GM19452 (cell line): ENCODE results near the gene CTCF.
"Not testable (repeated sequence)": the region's sequence is repeated elsewhere in the genome, so short reads cannot be mapped to it uniquely, and the experiment has no call there.

Source experiments
- ATAC-seq: cut with Tn5 transposase; IDR thresholded peaks from one replicate; pipeline ENCODE4 v1.9.1; 2021; ENCODE audit not compliant: unreplicated experiment

Gene CTCF, protein sequence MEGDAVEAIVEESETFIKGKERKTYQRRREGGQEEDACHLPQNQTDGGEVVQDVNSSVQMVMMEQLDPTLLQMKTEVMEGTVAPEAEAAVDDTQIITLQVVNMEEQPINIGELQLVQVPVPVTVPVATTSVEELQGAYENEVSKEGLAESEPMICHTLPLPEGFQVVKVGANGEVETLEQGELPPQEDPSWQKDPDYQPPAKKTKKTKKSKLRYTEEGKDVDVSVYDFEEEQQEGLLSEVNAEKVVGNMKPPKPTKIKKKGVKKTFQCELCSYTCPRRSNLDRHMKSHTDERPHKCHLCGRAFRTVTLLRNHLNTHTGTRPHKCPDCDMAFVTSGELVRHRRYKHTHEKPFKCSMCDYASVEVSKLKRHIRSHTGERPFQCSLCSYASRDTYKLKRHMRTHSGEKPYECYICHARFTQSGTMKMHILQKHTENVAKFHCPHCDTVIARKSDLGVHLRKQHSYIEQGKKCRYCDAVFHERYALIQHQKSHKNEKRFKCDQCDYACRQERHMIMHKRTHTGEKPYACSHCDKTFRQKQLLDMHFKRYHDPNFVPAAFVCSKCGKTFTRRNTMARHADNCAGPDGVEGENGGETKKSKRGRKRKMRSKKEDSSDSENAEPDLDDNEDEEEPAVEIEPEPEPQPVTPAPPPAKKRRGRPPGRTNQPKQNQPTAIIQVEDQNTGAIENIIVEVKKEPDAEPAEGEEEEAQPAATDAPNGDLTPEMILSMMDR

DNA sequence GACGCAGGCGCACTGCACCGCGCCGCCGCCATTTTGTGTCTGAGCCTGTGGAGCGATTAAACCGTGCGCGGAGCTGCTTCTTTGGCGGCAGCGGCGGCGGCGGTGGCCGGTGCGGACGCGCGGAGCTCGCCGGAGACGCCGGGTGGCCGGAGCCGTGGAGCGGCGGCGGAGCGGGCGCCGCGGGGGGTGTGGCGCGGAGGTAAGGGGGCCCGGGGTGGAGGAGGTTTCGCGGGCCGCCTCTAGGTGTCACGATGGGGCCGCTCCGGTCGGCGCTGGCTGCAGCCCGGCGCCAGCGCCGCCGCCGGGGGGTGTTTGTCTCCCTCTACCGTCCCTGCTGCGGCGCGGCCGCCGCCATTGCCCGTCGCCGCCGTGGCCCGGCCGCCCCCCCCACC is at the start of gene CTCF:
TSS of gene CTCF (plus strand) at position 1 of the 392 bp plus-strand sequence. CDS start 48,307 bp downstream, outside the sequence.
- ATAC-seq = peak; percentile 46

DNA sequence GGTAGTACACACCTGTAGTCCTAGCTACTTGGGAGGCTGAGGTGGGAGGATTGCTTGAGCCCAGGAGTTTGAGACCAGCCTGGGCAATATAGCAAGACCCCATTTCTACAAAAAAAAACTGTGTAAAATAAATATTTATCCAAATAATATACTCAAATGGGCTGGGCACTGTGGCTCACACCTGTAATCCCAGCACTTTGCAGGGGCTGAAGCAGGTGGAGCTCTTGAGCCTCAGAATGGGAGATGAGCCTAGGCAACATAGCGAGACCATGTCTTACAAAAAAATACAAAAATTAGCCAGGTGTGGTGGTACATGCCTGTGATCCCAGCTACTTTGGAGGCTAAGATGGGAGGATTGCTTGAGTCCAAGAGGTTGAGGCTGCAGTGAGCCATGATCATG is 48.4 kb upstream of the CTCF start:
- ATAC-seq = not testable (repeated sequence)

DNA sequence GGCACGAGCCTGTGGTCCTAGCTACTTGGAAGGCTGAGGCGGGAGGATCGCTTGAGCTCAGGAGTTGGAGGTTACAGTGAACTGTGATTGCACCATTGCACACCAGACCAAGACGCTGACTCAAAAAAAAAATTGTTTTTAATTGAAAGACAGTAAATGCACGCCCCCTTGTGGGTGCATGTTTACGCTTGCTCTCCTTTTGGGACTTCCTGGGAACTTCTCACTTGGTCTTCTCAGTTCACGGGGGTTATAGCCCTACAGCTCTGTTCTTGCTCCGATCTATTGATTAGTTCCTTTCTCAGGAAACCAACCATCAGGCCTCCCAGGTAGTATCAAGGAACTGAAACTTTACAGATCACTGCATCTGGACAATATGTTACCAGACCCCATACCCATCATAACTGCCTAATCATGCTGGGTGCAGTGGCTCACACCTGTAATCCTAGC is 47.9 kb upstream of the CTCF start:
- peak; percentile 52 for ATAC-seq

DNA sequence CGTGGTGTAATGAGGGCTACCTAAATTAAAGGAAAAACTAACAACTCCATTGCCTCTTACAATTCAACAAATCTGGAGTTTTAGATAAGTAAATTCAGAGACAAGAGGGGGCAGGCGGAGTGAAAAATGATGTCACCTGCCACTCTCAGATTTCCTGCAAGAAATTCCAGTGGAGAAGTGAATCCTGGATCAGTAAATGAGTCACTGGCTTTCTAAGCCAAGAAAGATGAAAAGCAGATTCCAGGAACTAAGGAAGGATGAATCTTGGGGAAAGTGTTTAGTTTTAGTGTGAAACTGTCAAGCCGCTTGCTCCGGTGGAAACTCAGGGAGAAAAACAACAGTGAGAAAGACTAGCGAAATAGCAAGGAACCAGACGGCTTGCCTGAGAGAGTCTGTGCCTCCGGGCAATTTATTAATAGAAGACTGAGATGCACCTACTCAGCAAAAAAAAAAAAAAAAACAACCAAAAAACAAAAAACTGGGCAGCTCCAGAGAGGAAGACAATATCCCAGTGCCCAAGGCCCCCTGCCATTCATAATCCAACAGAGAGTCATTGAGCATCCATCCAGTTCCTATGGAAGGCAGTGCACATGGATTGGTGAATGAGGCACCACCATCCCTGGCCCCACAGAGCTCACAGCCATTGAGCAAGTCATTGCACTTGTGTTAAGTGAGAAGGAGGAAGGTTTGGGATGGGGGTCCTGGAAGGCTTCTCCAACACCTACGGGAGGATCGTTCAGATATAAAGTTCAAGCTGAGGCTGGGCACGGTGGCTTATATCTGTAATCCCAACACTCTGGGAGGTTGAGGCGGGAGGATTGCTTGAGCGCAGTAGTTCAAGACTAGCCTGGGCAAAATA is 45.8 kb upstream of the CTCF start:
- no peak for ATAC-seq

DNA sequence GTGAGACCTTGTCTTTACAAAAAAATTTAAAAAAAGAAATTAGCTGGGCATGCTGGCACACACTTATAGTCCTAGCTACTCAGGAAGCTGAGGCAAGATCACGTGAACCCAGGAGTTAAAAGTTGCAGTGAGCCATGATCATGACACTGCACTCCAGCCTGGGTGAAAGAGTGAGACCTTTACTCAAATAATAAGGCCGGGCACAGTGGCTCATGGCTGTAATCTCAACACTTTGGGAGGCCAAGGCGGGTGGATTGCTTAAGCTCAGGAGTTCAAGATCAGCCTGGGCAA is 45.2 kb upstream of the CTCF start:
- no peak for ATAC-seq

DNA sequence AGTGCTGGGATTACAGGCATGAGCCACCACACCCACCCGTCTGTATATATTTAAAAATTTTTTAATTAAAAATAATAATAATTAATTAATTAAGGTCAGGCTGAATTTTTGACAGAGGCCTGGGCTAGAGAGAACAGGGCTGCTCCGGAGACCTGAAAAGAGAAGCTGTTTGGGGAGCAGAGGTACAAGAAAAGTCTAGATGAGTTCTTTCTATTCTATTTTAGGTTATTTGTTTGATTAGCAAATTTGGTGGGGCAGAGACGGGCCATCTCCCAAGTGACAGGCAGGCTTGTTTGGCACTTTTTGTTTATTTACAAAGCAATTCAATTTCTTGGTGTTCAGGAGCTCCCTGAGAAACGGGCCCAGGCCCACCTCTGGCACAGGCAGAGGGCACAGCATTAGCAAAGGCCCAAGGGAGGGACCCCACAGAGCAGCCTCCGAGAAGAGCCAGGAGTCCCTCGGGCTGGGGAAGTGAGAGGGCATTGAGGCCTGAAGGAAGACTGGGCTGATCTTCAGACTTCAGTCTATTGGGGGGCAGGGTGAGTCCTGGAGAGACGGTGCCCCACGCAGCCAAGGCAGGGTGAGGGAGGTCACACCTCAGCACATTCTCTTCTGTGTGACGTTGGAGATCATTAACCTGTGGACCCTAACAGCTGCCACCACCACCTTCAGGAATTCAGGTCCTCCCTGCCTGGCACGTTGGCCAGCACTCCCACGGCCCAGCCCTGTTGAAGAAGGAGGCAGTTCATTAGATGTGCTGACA is 44.5 kb upstream of the CTCF start:
- no peak for ATAC-seq

DNA sequence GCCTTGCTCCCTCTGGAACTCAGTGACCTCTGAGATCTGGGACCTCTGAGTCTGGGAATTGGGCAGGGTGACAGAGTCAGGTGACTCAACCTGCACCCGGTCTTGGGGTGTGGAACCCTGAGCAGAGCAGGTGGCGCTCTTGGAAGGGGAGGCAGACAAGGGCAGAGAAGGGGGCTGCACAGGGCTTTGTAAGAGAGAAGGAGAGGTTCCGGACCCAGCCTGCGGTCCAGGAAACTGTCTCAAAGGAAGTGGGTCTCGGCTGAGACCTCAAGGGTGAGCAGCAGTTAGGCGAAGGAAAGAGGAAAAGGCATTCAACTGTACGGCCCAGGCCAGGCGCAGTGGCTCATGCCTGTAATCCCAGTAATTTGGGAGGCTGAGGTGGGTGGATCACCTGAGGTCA is 43.6 kb upstream of the CTCF start:
- ATAC-seq = no peak

DNA sequence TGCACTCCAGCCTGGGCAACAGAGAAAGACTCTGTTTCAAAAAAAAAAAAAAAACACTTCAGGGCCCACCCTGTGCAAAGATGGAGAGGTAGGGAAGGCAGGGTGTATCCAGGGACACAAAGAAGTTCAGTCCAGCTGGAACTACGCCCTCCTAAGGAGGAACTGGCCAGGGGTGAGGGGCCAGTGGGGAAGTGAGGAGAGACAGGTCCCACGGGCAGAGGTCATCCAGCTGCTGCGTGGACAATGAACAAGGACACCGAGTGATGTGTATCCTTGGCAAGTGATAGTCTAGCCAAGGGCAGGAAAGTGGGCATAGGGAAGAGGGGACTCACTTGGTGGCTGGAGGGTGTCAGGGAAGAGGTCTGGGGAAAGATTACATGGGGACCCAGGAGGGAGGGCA is 43.1 kb upstream of the CTCF start:
- no peak for ATAC-seq

DNA sequence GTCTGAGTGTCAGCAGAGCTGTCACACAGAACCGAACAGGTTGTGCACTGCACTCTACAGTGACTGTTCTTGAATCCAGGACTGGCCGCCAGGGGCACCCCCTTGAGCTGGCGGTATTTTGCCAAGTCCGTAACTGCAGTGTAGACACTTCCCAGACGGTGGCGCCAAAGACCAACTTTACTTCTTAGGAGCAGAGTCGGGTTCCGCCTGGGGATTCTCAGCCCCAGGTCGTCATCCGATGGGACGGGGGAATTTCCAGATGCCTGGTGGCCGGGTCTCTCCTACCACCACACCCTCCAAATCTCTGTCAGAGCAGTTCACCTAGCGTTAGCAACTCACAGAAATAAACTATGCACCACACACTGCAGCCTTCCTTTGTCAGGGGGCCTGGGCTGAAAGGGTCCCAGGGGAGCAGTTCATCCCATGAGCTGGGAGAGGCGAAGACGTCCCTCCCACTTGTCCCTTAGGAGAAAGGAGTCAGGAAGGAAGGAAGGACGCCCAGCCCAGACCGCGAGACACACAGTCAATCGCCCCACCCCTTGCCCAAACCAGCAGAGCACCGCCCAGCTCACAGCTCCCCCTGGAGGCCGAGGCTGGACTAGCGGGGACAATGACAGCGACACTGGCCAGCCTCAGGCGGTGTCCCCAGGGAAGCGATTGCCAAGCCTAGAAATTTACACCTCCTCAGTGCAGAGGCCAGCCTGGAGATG is 41.1 kb upstream of the CTCF start:
- ATAC-seq = peak; percentile 60

DNA sequence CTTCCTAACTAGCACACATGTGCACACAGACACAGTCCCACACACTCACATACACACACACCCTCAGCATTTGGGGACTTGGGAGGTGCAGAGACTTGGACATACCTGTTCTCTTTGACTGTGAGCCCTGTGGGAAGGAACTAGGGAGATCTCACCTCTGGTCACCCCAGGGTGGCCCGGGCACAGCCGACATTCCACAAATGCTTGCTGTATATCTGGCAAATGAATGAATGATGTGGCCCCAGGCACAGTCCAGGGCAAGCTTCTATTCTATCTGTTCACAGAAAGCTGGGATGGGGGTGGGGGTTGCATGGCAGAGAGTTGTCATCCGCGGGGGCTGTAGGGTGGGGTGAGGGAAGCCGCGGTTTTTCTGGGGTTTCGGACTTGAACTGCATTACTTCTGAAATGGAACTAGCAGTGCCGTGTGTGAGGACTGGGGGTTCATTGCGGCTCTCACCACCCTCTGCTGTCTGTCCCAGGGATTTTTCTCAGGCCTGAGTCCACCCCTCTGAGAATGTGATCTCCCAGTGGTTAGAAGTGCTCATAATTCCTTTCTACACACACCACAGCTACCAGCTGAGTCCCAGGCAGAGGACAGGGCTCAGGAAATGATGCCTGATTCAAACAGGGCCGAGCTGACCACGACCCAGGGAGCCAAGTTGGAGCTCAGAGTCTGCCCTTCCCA is 37.0 kb upstream of the CTCF start:
- ATAC-seq = no peak

DNA sequence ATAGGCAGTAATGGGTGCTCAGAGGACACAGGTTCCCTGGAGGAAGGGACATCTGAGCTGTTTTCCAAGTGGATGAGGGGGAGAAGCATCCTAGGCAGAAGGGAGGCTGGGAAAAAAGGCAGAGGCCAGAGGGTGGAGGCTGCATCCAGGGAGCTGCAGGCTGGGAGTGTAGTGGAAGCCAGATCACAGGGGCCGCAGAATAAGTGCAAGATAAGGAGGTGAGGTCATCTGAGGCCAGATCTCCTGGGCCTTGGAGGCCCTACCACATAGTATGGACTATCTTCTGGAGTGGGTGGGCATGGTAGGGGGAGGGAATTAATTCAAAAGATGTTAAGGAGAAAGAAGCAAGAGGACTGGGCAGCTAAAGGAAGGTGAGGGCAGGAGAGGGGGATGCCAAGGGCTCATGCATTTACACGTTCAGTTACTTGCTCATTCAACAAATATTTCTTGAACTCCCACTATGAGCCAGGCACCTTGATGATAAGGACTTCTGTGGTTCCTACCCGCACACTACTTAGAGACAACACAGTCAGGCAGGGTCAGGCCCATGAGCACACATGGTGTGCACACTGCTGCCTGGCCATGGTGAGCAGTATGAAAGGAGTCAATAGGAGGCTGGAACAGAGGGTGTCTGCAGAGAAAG is 36.1 kb upstream of the CTCF start:
- no peak for ATAC-seq

DNA sequence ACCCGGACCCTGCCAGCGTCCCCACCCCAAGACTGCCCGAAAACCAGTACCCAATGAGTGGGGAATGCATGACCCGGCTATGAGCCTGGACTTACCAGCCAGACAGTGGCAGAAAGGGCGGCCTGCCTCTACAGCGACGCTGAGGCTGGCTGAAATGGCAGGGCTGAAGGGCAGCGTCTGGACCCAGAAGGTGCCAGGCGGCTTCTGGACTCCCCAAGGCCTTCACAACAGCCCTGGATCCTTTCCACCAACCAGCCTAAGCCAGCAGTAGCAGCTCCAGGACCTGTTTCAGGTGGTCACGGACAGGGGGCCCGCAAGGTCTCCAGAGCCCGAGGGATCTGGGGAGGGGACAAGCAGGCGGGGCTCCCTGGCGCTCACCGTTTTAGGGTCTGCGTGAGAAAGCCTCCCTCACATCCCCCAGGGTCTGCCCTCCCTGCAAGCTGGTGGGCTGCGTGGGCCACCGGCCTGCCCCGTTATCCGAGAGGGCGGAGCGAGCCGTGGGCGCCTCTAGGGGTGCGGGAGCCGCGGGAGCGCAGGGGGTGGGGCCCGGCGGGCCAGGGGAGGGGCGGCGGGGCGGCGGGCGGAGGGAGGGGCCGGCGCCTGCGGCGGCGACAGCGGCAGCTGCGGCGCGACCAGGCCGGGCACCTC is 34.0 kb upstream of the CTCF start, which contains the start of gene RIPOR1:
TSS of gene RIPOR1 (plus strand) at position 608 of the 648 bp plus-strand sequence. CDS start 9,618 bp downstream, outside the sequence.
- ATAC-seq = no peak

DNA sequence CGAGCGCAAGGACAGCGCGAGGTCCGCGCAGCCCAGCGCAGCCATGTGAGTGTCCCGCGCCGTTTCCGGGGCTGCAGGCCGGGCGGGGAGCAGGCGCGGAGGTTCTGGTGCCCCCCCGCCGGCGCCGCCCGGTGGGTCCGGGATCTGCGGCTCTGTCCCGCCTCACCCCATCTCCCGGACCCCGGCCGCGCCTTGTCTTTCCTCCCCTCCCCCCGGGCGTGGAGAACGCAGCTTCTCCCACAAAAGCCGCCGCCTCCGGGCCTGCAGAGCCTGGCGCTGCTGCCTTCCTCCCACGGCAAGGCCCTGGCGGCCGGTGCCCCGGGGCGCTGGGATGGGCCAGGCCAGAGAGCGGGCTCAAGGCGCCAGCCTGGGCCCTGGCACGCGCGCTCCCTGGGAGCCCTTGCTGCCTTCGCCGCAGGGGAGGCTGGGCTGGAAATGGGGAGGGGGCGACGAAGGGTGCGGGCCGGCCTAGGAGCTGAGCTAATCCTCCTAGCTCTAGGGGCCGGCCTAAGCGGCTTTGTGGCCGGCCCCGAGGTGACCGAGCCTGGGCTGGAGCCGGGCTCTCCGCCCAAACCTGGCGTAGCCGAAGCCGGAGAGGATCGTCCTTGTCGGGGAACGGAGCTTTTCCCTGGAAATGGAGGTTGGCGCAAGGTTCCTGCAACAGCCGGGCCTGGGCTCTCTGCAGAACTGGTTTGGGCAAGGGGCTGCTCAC is 33.3 kb upstream of the CTCF start:
- no peak for ATAC-seq

DNA sequence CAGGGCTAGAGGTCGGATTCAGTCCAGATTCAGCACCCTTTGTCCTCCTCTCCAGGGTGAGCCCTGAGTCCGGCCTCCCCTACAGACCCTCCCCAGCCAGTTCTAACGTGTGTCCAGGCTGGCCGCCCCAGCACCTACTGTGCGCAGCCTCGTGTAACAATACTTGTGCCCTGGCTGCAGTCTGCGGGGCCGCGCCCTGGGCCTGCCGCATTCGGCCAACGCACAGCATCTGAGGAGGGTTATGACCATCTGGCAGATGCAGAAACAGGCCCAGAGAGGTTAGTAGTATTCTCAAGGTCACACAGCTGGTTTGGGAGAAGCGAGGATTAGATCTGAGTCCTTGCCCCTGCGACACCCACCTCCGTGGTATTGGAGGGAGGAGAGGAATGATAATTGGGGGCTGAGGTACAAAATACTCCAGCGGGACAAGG is 32.7 kb upstream of the CTCF start:
- no peak for ATAC-seq

DNA sequence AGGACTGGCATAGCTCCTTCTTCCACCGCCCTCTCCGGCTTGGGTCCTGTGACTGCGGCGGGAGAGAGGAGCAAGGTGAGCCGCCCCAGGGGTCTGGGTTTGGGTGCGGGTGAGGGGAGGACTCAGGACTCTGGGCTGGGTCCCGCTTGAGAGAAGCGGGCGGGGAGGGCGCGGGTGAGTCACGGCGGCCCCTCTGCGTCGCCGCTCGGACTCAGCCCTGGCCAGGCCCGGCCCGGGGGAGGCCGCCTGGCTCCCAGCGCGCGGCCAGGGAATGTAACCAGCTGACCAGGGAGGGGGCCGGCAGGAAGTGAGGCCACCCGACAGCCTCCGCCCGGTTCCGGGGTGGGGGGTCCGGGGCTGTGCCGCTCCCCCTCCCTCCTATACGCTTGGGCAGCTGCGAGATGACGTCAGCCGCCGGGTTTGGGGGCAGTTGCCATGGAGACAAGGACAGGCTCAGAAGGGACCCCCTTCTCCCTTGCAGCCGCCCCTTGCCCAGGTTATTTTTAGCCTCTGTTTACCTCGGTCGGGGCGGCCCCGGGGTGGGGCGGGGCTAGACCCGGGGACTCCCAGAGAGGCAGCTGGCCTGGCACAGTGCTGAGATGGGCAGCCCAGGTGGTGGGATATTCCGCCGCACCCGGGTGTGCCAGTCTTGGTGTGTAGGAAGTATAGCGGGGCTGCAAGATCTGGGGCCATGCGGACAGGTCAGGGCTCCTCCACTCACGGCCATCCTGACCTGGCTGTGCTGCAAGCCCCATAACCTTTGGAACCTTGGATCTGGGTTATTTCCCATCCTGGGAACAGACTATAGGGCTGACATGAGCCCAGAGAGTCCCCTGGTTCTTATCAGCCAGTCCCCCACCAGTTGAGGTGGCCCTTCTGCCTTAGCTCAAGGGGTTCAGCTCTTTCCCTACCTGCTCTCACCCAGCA is 32.0 kb upstream of the CTCF start:
- no peak for ATAC-seq

DNA sequence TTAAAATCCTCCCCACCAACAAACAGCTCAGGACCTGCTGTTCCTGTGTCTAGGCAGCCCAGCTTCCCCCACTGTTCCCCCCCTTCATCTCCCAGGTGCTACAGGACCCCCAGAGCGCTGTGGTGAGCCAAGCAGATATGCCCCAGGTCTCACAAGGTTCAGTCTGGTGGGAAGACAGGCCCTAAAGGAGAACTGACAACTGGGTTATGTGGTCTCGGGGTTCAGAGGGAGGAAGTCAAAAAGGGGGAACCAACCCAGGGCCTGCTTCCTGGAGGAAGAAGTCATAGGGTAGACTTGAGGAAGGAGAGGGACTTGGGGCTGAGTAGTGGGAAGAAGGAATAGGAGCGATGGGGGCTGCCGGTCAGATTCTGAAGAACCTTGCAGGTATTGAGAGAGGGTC is 31.1 kb upstream of the CTCF start:
- no peak for ATAC-seq
